ENCODE measurements around the gene CNIH1. TPM values are rescaled to one million over a fixed set of nuclear protein-coding genes. Genes with fewer than 3 reads are reported as not detected.
"Not testable (repeated sequence)": the region's sequence is repeated elsewhere in the genome, so short reads cannot be mapped to it uniquely, and the experiment has no call there.

The CNIH1 gene
- polyA plus RNA-seq, 1 of the 3 experiments (the other 2 are of a cell fraction): 145 TPM

- peaks cover 6% of the 10 kb centered on the region for H3F3A ChIP-seq (replicated peaks; ENCODE audit: insufficient read depth)
- no peaks in the 10 kb centered on the region for H3K27me3 ChIP-seq (ENCODE audit: insufficient read depth)
- no peak overlapping the region for H3K9ac ChIP-seq
- DNase-seq: no peak
- 89% methylated on average over 24 of the region's 27 CpGs for WGBS (ENCODE audit: low lambda C conversion rate)
- H3K9me2 ChIP-seq: no peaks in the 10 kb centered on the region
- H2AFZ ChIP-seq (ENCODE audit: low read depth): no peak overlapping the region
- no peak overlapping the region for H3K4me2 ChIP-seq
- POLR2A ChIA-PET: no interaction called here
- no peaks in the 10 kb centered on the region for H3K36me3 ChIP-seq (replicated peaks in 1 of 2; ENCODE audit: control insufficient read depth in 1 of 2, insufficient read depth in 2 of 2, low read length in 1 of 2)
- TF ChIP-seq TAF1 (IDR thresholded peaks at IDR 0.05; ENCODE audit: borderline replicate concordance, low read depth, low read length): no peak
- no peak for TF ChIP-seq PBX3 (IDR thresholded peaks at IDR 0.05)
- no peak for TF ChIP-seq RFX5 (IDR thresholded peaks at IDR 0.05; ENCODE audit: low read length)
- TF ChIP-seq FOXJ3 (CRISPR knock-in tag; IDR thresholded peaks at IDR 0.05): no peak
- TF ChIP-seq CHD2 (IDR thresholded peaks at IDR 0.05; ENCODE audit: low read length, partially characterized antibody): no peak
- TF ChIP-seq IRF3 (IDR thresholded peaks at IDR 0.05; ENCODE audit: low read depth, low read length): no peak
- TF ChIP-seq FOSL2 (IDR thresholded peaks at IDR 0.05; ENCODE audit: borderline replicate concordance, low read depth): no peak
- TF ChIP-seq NRF1 (IDR thresholded peaks at IDR 0.05; ENCODE audit: low read depth, low read length): no peak
- no peak for TF ChIP-seq EZH2phosphoT487 (IDR thresholded peaks at IDR 0.05; ENCODE audit: borderline replicate concordance, low read depth)
- TF ChIP-seq JUND (IDR thresholded peaks at IDR 0.05): no peak
- no peak for TF ChIP-seq TCF12 (IDR thresholded peaks at IDR 0.05)
- TF ChIP-seq YY1 (IDR thresholded peaks at IDR 0.05; ENCODE audit: low read depth): no peak
- no peak for TF ChIP-seq ELF1 (IDR thresholded peaks at IDR 0.05)
- no peak for TF ChIP-seq EP300 (IDR thresholded peaks at IDR 0.05; ENCODE audit: borderline replicate concordance in 1 of 2, low read depth in 1 of 2, low read length in 1 of 2)
- TF ChIP-seq GATA2 (CRISPR knock-in tag; IDR thresholded peaks at IDR 0.05): no peak
- TF ChIP-seq SMC3 (IDR thresholded peaks at IDR 0.05; ENCODE audit: low read depth, low read length): no peak
- no peak for TF ChIP-seq NFIC (IDR thresholded peaks at IDR 0.05; ENCODE audit: borderline replicate concordance)
- TF ChIP-seq POLR2AphosphoS5 (IDR thresholded peaks at IDR 0.05; ENCODE audit: low read depth, low read length): no peak
- H3K4me1 ChIP-seq (ENCODE audit: control insufficient read depth in 1 of 2, insufficient read depth in 2 of 2, low read depth in 1 of 2, low read length in 1 of 2): peaks cover 5 to 15% of the 10 kb centered on the region in 2 experiments; a peak in 2 of 4 replicates
- H3K27ac ChIP-seq (ENCODE audit: low read depth in 2 of 2, low read length in 1 of 2): no peak overlapping the region
- no peaks in the 10 kb centered on the region for H4K20me1 ChIP-seq (ENCODE audit: insufficient read depth)
- H3K4me3 ChIP-seq (ENCODE audit: low read depth in 2 of 2, low read length in 1 of 2): no peak overlapping the region
- no peaks in the 10 kb centered on the region for H3K9me3 ChIP-seq
- CTCF ChIA-PET: no interaction called here
- peaks cover 23% of the 10 kb centered on the region; the same call in 1 of the 2 replicates for H3K79me2 ChIP-seq (ENCODE audit: insufficient read depth)
These were observed 46.6 kb downstream of the CNIH1 start for GRCh38 chr14:54394596-54394995.

GRCh38 chr14:54392986-54393884 lies 47.9 kb downstream of the CNIH1 start:
- CTCF ChIA-PET: not testable (repeated sequence)

More at GRCh38 chr14:54392986-54393884, 47.9 kb downstream of the CNIH1 start:
- DNase-seq; H4K20me1 ChIP-seq (ENCODE audit: insufficient read depth); H3K27me3 ChIP-seq (ENCODE audit: insufficient read depth); H3K4me2 ChIP-seq; H3K36me3 ChIP-seq (replicated peaks in 1 of 2; ENCODE audit: control insufficient read depth in 1 of 2, insufficient read depth in 2 of 2, low read length in 1 of 2); H3K9ac ChIP-seq; H3K4me3 ChIP-seq (ENCODE audit: low read depth in 2 of 2, low read length in 1 of 2); H3F3A ChIP-seq (replicated peaks; ENCODE audit: insufficient read depth); H3K9me2 ChIP-seq; H2AFZ ChIP-seq (ENCODE audit: low read depth); H3K9me3 ChIP-seq; H3K27ac ChIP-seq (ENCODE audit: low read depth in 2 of 2, low read length in 1 of 2); POLR2A ChIA-PET; H3K4me1 ChIP-seq (ENCODE audit: control insufficient read depth in 1 of 2, insufficient read depth in 2 of 2, low read depth in 1 of 2, low read length in 1 of 2): not testable (repeated sequence)
- 93% methylated on average over 25 of the region's 68 CpGs for WGBS (ENCODE audit: low lambda C conversion rate)
- peaks cover 12% of the 10 kb centered on the region; the same call in 1 of the 2 replicates for H3K79me2 ChIP-seq (ENCODE audit: insufficient read depth)
